DND-41 (cell line): ENCODE results near the gene FAAP100.

ENCODE experiments used
- ATAC-seq: fragments of 200-7000 bp; cut with Tn5 transposase; 3 replicates; pipeline ENCODE4 v1.9.1; 2021; ENCODE audit warnings: low read depth; ENCODE audit not compliant: insufficient read depth
- DNase-seq: peaks from one replicate; pipeline ENCODE4 v3.0.0-alpha.2; 2020
- H2AFZ ChIP-seq: 2 replicates; pipeline ENCODE4 v1.6.0; 2012; ENCODE audit warnings: low read depth, low read length
- H3K27ac ChIP-seq: 2 replicates; pipeline ENCODE4 v1.5.1; 2012; ENCODE audit warnings: low read length, inconsistent platforms
- H3K27me3 ChIP-seq: fragments of 200-600 bp; sonication (generic); 2 replicates; pipeline ENCODE4 v1.6.0; 2012; ENCODE audit warnings: low read length, mild to moderate bottlenecking, inconsistent platforms; ENCODE audit not compliant: insufficient read depth, poor library complexity
- H3K36me3 ChIP-seq: 2 replicates; pipeline ENCODE4 v1.5.1; 2012; ENCODE audit warnings: low read length, inconsistent platforms; ENCODE audit not compliant: insufficient read depth
- H3K4me1 ChIP-seq: 2 replicates; pipeline ENCODE4 v1.5.1; 2012; ENCODE audit warnings: mild to moderate bottlenecking, low read length; ENCODE audit not compliant: insufficient read depth
- H3K4me2 ChIP-seq: 2 replicates; pipeline ENCODE4 v1.6.0; 2012; ENCODE audit warnings: mild to moderate bottlenecking, moderate library complexity, low read length, inconsistent platforms; ENCODE audit not compliant: insufficient read depth
- H3K4me3 ChIP-seq, 2 experiments: fragments of 200-600 bp in 1 of 2; shearing (Covaris generic) in 1 of 2; 2 replicates each; pipeline ENCODE4 v1.5.1; 2012 to 2016; ENCODE audit warnings: inconsistent platforms in 2 of 2, low read length in 2 of 2, mild to moderate bottlenecking in 2 of 2, low read depth in 1 of 2, moderate library complexity in 1 of 2
- H3K79me2 ChIP-seq: 2 replicates; pipeline ENCODE4 v1.6.0; 2012; ENCODE audit warnings: low read length, inconsistent platforms; ENCODE audit not compliant: insufficient read depth
- H3K9ac ChIP-seq: 2 replicates; pipeline ENCODE4 v1.6.0; 2012; ENCODE audit warnings: low read depth, mild to moderate bottlenecking, inconsistent platforms, low read length, moderate library complexity
- H3K9me3 ChIP-seq: 2 replicates; pipeline ENCODE4 v1.5.1; 2012; ENCODE audit warnings: low read length, moderate library complexity, mild to moderate bottlenecking, inconsistent platforms; ENCODE audit not compliant: insufficient read depth, severe bottlenecking
- H4K20me1 ChIP-seq: 2 replicates; pipeline ENCODE4 v1.6.0; 2012; ENCODE audit warnings: low read length; ENCODE audit not compliant: insufficient read depth
- EZH2 ChIP-seq: IDR thresholded peaks from 3 replicates; pipeline ENCODE4 v1.6.1; 2012; ENCODE audit warnings: borderline replicate concordance, low read depth, mild to moderate bottlenecking, moderate library complexity, low read length, inconsistent platforms; ENCODE audit not compliant: severe bottlenecking
- TF ChIP-seq, protein P1 (sequence below): IDR thresholded peaks from 2 replicates; pipeline ENCODE4 v1.5.1; 2012; ENCODE audit warnings: borderline replicate concordance, low read length, moderate library complexity, mild to moderate bottlenecking; ENCODE audit not compliant: poor library complexity, severe bottlenecking; ENCODE audit errors: extremely low read depth

FAAP100 gene, protein sequence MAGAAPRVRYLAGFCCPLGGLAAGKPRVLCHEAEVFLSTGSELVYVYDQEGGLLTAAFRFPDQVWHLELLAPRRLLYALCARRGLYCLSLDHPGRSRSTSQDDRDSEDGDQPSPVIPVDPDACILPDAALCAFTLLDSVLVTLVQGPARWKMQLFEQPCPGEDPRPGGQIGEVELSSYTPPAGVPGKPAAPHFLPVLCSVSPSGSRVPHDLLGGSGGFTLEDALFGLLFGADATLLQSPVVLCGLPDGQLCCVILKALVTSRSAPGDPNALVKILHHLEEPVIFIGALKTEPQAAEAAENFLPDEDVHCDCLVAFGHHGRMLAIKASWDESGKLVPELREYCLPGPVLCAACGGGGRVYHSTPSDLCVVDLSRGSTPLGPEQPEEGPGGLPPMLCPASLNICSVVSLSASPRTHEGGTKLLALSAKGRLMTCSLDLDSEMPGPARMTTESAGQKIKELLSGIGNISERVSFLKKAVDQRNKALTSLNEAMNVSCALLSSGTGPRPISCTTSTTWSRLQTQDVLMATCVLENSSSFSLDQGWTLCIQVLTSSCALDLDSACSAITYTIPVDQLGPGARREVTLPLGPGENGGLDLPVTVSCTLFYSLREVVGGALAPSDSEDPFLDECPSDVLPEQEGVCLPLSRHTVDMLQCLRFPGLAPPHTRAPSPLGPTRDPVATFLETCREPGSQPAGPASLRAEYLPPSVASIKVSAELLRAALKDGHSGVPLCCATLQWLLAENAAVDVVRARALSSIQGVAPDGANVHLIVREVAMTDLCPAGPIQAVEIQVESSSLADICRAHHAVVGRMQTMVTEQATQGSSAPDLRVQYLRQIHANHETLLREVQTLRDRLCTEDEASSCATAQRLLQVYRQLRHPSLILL

DNA sequence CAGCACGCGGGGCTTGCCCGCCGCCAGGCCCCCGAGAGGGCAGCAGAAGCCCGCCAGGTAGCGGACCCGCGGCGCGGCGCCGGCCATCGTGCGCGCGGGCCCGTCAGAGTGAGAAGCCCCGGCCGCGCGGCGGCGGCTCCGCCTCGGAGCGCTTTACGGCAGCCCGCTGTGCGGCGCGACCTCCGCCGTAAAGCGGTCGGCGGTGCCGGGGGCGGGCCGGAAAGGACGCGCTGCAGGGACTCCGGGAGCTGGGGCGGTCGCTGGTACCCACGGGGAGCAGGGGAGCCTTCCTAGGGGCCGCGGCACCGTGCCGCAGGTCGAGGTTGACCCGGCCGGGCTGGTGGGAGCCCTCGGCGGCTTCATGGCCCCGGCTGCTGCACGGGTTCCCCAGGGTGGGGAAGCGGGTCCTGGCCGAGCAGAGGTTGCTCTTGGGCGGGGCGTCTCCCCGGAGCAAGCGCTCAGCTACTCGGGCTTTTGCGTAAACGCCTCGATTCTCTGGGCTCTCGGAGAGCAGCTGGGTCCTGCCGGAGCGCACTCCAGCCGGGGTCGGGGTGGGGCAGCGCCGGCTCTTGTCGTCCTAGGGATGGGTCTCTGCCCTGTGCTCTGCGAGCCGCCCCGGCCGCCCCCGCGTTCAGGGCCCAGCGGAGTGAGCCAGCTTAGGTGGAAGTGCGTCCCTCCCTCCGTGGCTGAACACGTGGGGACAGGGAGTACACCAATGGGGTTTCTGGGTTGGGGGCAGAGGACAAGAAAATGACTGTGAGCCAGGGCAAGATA lies at the start of gene FAAP100:
FAAP100 (minus strand) TSS at position 110 of the 774 bp plus-strand sequence; CDS start at position 87, 23 bp downstream.
- H3K79me2 ChIP-seq, result peaks cover 40% of the 10 kb centered on the region
- H3K9ac ChIP-seq, result peak within 1 kb of the TSS; percentile 95
- H3K4me3 ChIP-seq, result peak within 1 kb of the TSS; percentile 75 to 85
- H3K4me2 ChIP-seq, result peak within 1 kb of the TSS; percentile 98
- H3K9me3 ChIP-seq, result no peaks in the 10 kb centered on the region
- TF ChIP-seq, protein P1, sequence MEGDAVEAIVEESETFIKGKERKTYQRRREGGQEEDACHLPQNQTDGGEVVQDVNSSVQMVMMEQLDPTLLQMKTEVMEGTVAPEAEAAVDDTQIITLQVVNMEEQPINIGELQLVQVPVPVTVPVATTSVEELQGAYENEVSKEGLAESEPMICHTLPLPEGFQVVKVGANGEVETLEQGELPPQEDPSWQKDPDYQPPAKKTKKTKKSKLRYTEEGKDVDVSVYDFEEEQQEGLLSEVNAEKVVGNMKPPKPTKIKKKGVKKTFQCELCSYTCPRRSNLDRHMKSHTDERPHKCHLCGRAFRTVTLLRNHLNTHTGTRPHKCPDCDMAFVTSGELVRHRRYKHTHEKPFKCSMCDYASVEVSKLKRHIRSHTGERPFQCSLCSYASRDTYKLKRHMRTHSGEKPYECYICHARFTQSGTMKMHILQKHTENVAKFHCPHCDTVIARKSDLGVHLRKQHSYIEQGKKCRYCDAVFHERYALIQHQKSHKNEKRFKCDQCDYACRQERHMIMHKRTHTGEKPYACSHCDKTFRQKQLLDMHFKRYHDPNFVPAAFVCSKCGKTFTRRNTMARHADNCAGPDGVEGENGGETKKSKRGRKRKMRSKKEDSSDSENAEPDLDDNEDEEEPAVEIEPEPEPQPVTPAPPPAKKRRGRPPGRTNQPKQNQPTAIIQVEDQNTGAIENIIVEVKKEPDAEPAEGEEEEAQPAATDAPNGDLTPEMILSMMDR, result no peak
- H2AFZ ChIP-seq, result peak within 1 kb of the TSS; percentile 93
- H3K4me1 ChIP-seq, result peaks cover 44% of the 10 kb centered on the region
- H3K36me3 ChIP-seq, result peaks cover 51% of the 10 kb centered on the region
- peak within 1 kb of the TSS; percentile 79 for H3K27ac ChIP-seq
- ATAC-seq, result peak; percentile 56
- peaks cover 34% of the 10 kb centered on the region for H4K20me1 ChIP-seq
- DNase-seq, result peak; percentile 83
- H3K27me3 ChIP-seq, result no peaks in the 10 kb centered on the region

DNA sequence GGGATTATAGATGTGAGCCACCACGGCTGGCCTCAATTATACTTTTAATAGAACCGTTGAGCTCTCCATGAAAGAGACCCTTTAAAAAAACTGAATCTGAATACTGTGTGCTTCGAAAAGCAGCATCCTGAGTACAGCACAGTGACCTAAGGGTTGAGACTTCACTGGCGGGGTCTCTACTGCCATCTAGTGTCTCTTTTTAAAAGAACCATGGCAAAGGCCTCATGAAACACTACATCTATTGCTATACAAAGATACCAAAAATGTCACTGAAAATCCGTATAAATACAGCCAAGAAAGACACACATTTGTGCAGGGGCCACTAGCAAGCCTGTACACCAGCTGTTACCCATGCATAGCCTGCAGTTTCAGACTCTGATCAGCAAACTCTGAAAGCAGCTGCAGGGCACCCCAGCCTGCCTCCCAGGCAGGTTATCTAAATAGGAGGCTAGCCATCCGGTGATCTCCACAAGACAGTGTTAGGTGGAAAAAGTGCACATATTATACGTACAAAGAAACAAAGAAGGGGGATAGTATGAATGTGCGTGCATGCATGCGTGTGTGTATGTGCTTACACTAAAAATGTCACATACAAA lies 49.5 kb upstream of the FAAP100 start:
- no peak overlapping the region for H2AFZ ChIP-seq
- H3K36me3 ChIP-seq, result peaks cover 76% of the 10 kb centered on the region
- H3K27me3 ChIP-seq, result no peaks in the 10 kb centered on the region
- H3K9me3 ChIP-seq, result no peaks in the 10 kb centered on the region
- DNase-seq (peak; percentile 59), ATAC-seq (peak; percentile 96)
- no peak overlapping the region for H3K27ac ChIP-seq
- H3K4me1 ChIP-seq, result no peaks in the 10 kb centered on the region
- no peak overlapping the region for H3K4me2 ChIP-seq
- no peak overlapping the region for H3K4me3 ChIP-seq
- peaks cover 11% of the 10 kb centered on the region; the same call in 1 of the 2 replicates for H3K79me2 ChIP-seq
- no peak overlapping the region for H3K9ac ChIP-seq
- TF ChIP-seq, protein P1, result peak; percentile 81
- no peak for TF ChIP-seq EZH2
- H4K20me1 ChIP-seq, result peaks cover 24% of the 10 kb centered on the region; the same call in 1 of the 2 replicates

DNA sequence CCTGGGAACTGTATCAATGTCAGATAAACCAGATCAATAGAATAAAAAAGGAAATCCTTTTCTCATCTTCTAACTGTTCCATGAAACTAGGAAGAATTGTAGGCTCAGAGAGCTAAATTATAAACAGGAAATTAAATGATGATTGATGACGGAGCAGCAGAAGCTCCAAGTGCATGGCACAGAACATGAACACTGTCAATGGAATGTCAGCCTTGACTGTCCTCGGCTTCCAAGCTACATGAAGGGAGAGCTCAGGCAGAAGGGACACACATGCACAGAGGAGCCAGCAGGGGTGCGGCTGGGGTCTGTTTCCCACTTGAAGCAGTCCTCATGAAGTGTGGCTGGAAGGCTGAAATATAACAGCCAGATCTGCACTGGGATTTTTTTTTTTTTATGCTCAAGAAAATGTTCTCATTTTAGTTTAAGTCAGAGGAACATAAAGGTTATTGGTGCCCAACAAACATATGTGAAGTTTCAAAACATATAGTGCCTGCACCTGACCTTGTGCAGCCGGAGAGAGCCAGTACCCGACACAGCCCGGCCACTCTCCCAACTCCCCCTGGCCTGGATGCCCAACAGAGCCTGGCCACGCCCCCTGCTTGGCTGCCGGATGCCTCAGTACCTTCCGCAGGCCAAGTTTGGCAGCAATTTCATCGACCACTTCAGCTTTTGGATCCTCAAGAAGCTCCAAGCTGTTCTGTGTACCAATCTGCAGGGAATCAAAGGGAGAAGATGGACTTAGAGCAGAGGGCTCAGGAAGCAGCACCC lies 47.8 kb upstream of the FAAP100 start:
- Histone ChIP-seq H3K4me3 (no peak overlapping the region), H4K20me1 (peaks cover 21% of the 10 kb centered on the region; the same call in 1 of the 2 replicates), H3K4me1 (no peaks in the 10 kb centered on the region), H3K9ac (no peak overlapping the region), H3K4me2 (no peak overlapping the region), H3K79me2 (peaks cover 11% of the 10 kb centered on the region; the same call in 1 of the 2 replicates), H3K27me3 (no peaks in the 10 kb centered on the region), H3K36me3 (peaks cover 83% of the 10 kb centered on the region), H3K27ac (no peak overlapping the region), H3K9me3 (no peaks in the 10 kb centered on the region), H2AFZ (no peak overlapping the region)
- no peak for ATAC-seq
- DNase-seq, result no peak
- TF ChIP-seq EZH2, result no peak
- TF ChIP-seq, protein P1, result no peak
